Neural progenitor cell (in vitro differentiated cells): Measurements from ENCODE around the gene EEIG2.

Experiments
- CTCF ChIP-seq: fragments of 200-600 bp; sonication (generic); IDR thresholded peaks from 2 replicates; pipeline ENCODE4 v1.5.1; 2017; ENCODE audit warnings: antibody characterized with exemption, mild to moderate bottlenecking
- EZH2 ChIP-seq: fragments of 200-600 bp; sonication (generic); IDR thresholded peaks from 2 replicates; pipeline ENCODE4 v1.6.1; 2017; ENCODE audit warnings: antibody characterized with exemption, mild to moderate bottlenecking, moderate library complexity

- TF ChIP-seq CTCF (no peak), EZH2 (no peak)
Observed at GRCh38 chr1:108565081-108565480, 5.2 kb downstream of the EEIG2 start.
